HCT116 (cell line): ENCODE measurements around the gene HEY2. TPM values are rescaled to one million over a fixed set of nuclear protein-coding genes. Genes with fewer than 3 reads are reported as not detected.

ENCODE experiments used
- ATAC-seq: fragments of 200-7000 bp; cut with Tn5 transposase; 2 replicates; pipeline ENCODE4 v1.9.1; 2020; ENCODE audit warnings: mild to moderate bottlenecking, moderate library complexity
- BruUV-seq: library from RNA; stranded (reverse); fragments of 400-500 nt; replicated peaks from 2 replicates; lab custom pipeline; 2021; lab: Mats Ljungman, UMichigan
- CTCF ChIA-PET: fragments of 300-600 bp; sonication (Branson Sonifier 250); formaldehyde crosslinking; loops from one replicate; lab custom pipeline; 2021; ENCODE audit warnings: antibody characterized with exemption; lab: Charles Lee
- POLR2A ChIA-PET: fragments of 300-600, 350-600 bp; sonication (Branson Sonifier 250); formaldehyde crosslinking; loops from one replicate; lab custom pipeline; 2021; ENCODE audit warnings: antibody characterized with exemption; lab: Charles Lee
- RAD21 ChIA-PET, 2 experiments: fragments of 300-600 bp; sonication (Branson Sonifier 250); formaldehyde crosslinking; loops; one replicate each; lab custom pipeline; 2023; ENCODE audit warnings: low total read pairs in 2 of 2; ENCODE audit not compliant: uncharacterized antibody in 2 of 2, unreplicated experiment in 2 of 2, low non-redundant PET in 1 of 2; lab: Charles Lee
- DNase-seq: peaks from one replicate; pipeline ENCODE4 v3.0.0-alpha.2; 2010; ENCODE audit warnings: low read depth, low spot score
- H2AFZ ChIP-seq: fragments of 200-600 bp; shearing (Covaris generic), sonication (generic); 2 replicates; pipeline ENCODE4 v1.6.1; 2017; ENCODE audit warnings: low read depth, mixed run types, mixed read lengths, antibody characterized with exemption, low read length; ENCODE audit not compliant: poor library complexity, severe bottlenecking
- H3K27ac ChIP-seq: 2 replicates; pipeline ENCODE4 v1.5.1; 2012; ENCODE audit warnings: low read depth, low read length
- H3K27me3 ChIP-seq: fragments of 200-600 bp; sonication (generic); 2 replicates; pipeline ENCODE4 v1.6.1; 2016; ENCODE audit warnings: mixed run types, low read length, mixed read lengths; ENCODE audit not compliant: insufficient read depth
- H3K36me3 ChIP-seq, 2 experiments: fragments of 200-500 bp in 1 of 2; fragments of 200-600 bp in 1 of 2; sonication (Bioruptor generic) in 1 of 2; sonication (generic) in 1 of 2; 2 replicates each; pipeline versions ENCODE4 v1.5.1 to v1.6.1; 2014 to 2016; ENCODE audit warnings: low read length in 2 of 2, inconsistent platforms in 1 of 2, mixed read lengths in 1 of 2, mixed run types in 1 of 2; ENCODE audit not compliant: insufficient read depth in 2 of 2, control insufficient read depth in 1 of 2
- H3K4me1 ChIP-seq, 2 experiments: fragments of 200-600 bp in 1 of 2; sonication (generic) in 1 of 2; 2 replicates each; pipeline versions ENCODE4 v1.5.1 to v1.6.1; 2012 to 2017; ENCODE audit warnings: low read length in 2 of 2, inconsistent platforms in 1 of 2, mild to moderate bottlenecking in 1 of 2, mixed read lengths in 1 of 2, mixed run types in 1 of 2, moderate library complexity in 1 of 2; ENCODE audit not compliant: insufficient read depth in 2 of 2, control insufficient read depth in 1 of 2
- H3K4me2 ChIP-seq: fragments of 200-600 bp; sonication (generic); 2 replicates; pipeline ENCODE4 v1.6.1; 2017; ENCODE audit warnings: mixed run types, low read length, mixed read lengths
- H3K4me3 ChIP-seq, 2 experiments: fragments of 200-600 bp in 1 of 2; sonication (generic) in 1 of 2; replicated peaks in 1 of 2; 2 replicates each; pipeline ENCODE4 v1.5.1; 2011 to 2016; ENCODE audit warnings: low read length in 2 of 2, control low read depth in 1 of 2, low read depth in 1 of 2, mild to moderate bottlenecking in 1 of 2, mixed read lengths in 1 of 2, mixed run types in 1 of 2
- H3K79me2 ChIP-seq: fragments of 200-600 bp; sonication (generic); 2 replicates; pipeline ENCODE4 v1.6.1; 2017; ENCODE audit warnings: mild to moderate bottlenecking, mixed run types, low read length, moderate library complexity, mixed read lengths; ENCODE audit not compliant: insufficient read depth
- H3K9ac ChIP-seq: fragments of 200-600 bp; sonication (generic); 2 replicates; pipeline ENCODE4 v1.6.1; 2016; ENCODE audit warnings: low read length, mixed read lengths
- H3K9me2 ChIP-seq: fragments of 200-600 bp; sonication (generic), shearing (Covaris generic); 2 replicates; pipeline ENCODE4 v1.6.1; 2017; ENCODE audit warnings: mixed run types, mild to moderate bottlenecking, moderate library complexity; ENCODE audit not compliant: insufficient read depth
- H3K9me3 ChIP-seq, 2 experiments: fragments of 200-500 bp in 1 of 2; fragments of 200-600 bp in 1 of 2; sonication (Bioruptor generic) in 1 of 2; sonication (generic) in 1 of 2; 2 replicates each; pipeline ENCODE4 v1.6.1; 2014 to 2017; ENCODE audit warnings: low read length in 2 of 2, mixed read lengths in 2 of 2, inconsistent platforms in 1 of 2, low read depth in 1 of 2, mild to moderate bottlenecking in 1 of 2, mixed run types in 1 of 2, moderate library complexity in 1 of 2; ENCODE audit not compliant: control insufficient read depth in 1 of 2, insufficient read depth in 1 of 2
- H4K20me1 ChIP-seq: fragments of 200-600 bp; sonication (generic), shearing (Covaris generic); 2 replicates; pipeline ENCODE4 v1.6.1; 2017; ENCODE audit warnings: mixed run types, mild to moderate bottlenecking, moderate library complexity; ENCODE audit not compliant: insufficient read depth
- ATF3 ChIP-seq: IDR thresholded peaks from 2 replicates; pipeline ENCODE4 v1.6.1; 2012
- CBX3 ChIP-seq: IDR thresholded peaks from 2 replicates; pipeline ENCODE4 v1.6.1; 2012; ENCODE audit warnings: low read depth
- CEBPB ChIP-seq: IDR thresholded peaks from 2 replicates; pipeline ENCODE4 v1.6.1; 2012; ENCODE audit warnings: low read depth
- EGR1 ChIP-seq: IDR thresholded peaks from 2 replicates; pipeline ENCODE4 v1.6.1; 2012; ENCODE audit warnings: low read depth
- ELF1 ChIP-seq: IDR thresholded peaks from 2 replicates; pipeline ENCODE4 v1.6.1; 2012; ENCODE audit warnings: low read depth, borderline replicate concordance
- EZH2 ChIP-seq: fragments of 200-600 bp; sonication (generic); IDR thresholded peaks from 2 replicates; pipeline ENCODE4 v1.6.1; 2017; ENCODE audit warnings: antibody characterized with exemption, mixed run types
- EZH2phosphoT487 ChIP-seq: fragments of 200-600 bp; IDR thresholded peaks from 2 replicates; pipeline ENCODE4 v1.6.1; 2018; ENCODE audit warnings: antibody characterized with exemption, borderline replicate concordance
- JUND ChIP-seq: IDR thresholded peaks from 2 replicates; pipeline ENCODE4 v1.6.1; 2012
- MAX ChIP-seq: IDR thresholded peaks from 2 replicates; pipeline ENCODE4 v1.6.1; 2012
- POLR2A ChIP-seq: IDR thresholded peaks from 2 replicates; pipeline ENCODE4 v1.7.0; 2011; ENCODE audit warnings: borderline replicate concordance; ENCODE audit not compliant: insufficient read depth, insufficient read length; ENCODE audit errors: extremely low read depth
- POLR2AphosphoS5 ChIP-seq: IDR thresholded peaks from 2 replicates; pipeline ENCODE4 v1.6.1; 2011; ENCODE audit warnings: mild to moderate bottlenecking, low read depth, low read length, moderate library complexity
- RAD21 ChIP-seq: IDR thresholded peaks from 2 replicates; pipeline ENCODE4 v1.6.1; 2012; ENCODE audit warnings: low read depth, mild to moderate bottlenecking
- SP1 ChIP-seq: IDR thresholded peaks from 2 replicates; pipeline ENCODE4 v1.6.1; 2012; ENCODE audit warnings: low read depth
- SRF ChIP-seq: IDR thresholded peaks from 2 replicates; pipeline ENCODE4 v1.6.1; 2012; ENCODE audit warnings: low read depth
- ZBTB33 ChIP-seq: IDR thresholded peaks from 2 replicates; pipeline ENCODE4 v1.6.1; 2011; ENCODE audit warnings: mild to moderate bottlenecking, low read length, moderate library complexity; ENCODE audit not compliant: insufficient replicate concordance; ENCODE audit errors: extremely low read depth
- ZFX ChIP-seq: fragments of 450-650 bp; IDR thresholded peaks from 2 replicates; pipeline ENCODE4 v1.6.1; 2017
- ZNF274 ChIP-seq: fragments of 200-500 bp; sonication (Bioruptor generic); IDR thresholded peaks from 2 replicates; pipeline ENCODE4 v1.6.1; 2014; ENCODE audit warnings: mild to moderate bottlenecking, low read depth, low read length, inconsistent platforms
- intact Hi-C: fragments of 100-400 bp; cut with micrococcal nuclease; formaldehyde crosslinking; loops from 2 replicates; pipeline ENCODE4 v1.10.0; 2022
- total RNA-seq: library from RNA; stranded (reverse); gene quantifications from one replicate; pipeline ENCODE4 v1.2.1, GENCODE V29; 2021; ENCODE audit not compliant: unreplicated experiment

Gene HEY2
- total RNA-seq, 1 experiment from 2014 or later: not detected

GRCh38 chr6:125779924-125780539 lies 30.6 kb downstream of the HEY2 start (continued):
- TF ChIP-seq EGR1 (no peak), ATF3 (peak; percentile 99), ELF1 (no peak), CBX3 (peak; percentile 63)

GRCh38 chr6:125780540-125781313 lies 31.3 kb downstream of the HEY2 start:
- TSS peak; percentile 99 for BruUV-seq
- POLR2A ChIA-PET: interaction anchor here (0.6 to 2.3 kb wide), 3 partner anchors 10 to 897 kb away, joined by 3 to 25 read pairs (median 3); partner anchors contain the start of genes NCOA7 and TRMT11
- peak; percentile 76 for ATAC-seq
- TF ChIP-seq ELF1 (no peak), EGR1 (no peak), EZH2phosphoT487 (no peak), ZFX (no peak), MAX (peak; percentile 91), CEBPB (peak; percentile 88), POLR2A (peak; percentile 91), JUND (0 out of 2 replicates have a peak, but pooled peaks have one; percentile 22), ZBTB33 (no peak), EZH2 (no peak), RAD21 (no peak), POLR2AphosphoS5 (peak; percentile 68), ZNF274 (no peak), SP1 (no peak), CBX3 (0 out of 2 replicates have a peak, but pooled peaks have one; percentile 10), SRF (no peak), ATF3 (no peak)

More at GRCh38 chr6:125780540-125781313, 31.3 kb downstream of the HEY2 start:
- peak overlapping the region; percentile 24 for H3K27ac ChIP-seq
- no peaks in the 10 kb centered on the region for H4K20me1 ChIP-seq
- peak overlapping the region; percentile 69 for H3K4me2 ChIP-seq
- DNase-seq: peak; percentile 60
- no peaks in the 10 kb centered on the region for H3K9me3 ChIP-seq
- peak overlapping the region; percentile 57 for H3K9ac ChIP-seq
- intact Hi-C loops: loop anchor here (2.0 kb wide), 1 partner anchor 206 kb away; the partner anchor contains the start of gene TRMT11
- H2AFZ ChIP-seq: peak overlapping the region; percentile 95
- H3K36me3 ChIP-seq: no peaks in the 10 kb centered on the region
- peak overlapping the region; percentile 39 to 51 for H3K4me3 ChIP-seq
- H3K27me3 ChIP-seq: no peaks in the 10 kb centered on the region
- no peaks in the 10 kb centered on the region for H3K79me2 ChIP-seq
- ChIA-PET RAD21 (interaction anchor here in 1 of 2 experiments (0.8 kb wide), 1 partner anchor 194 kb away, joined by 3 read pairs; no protein-coding TSS in a partner anchor), CTCF (interaction anchor here (1.6 to 2.3 kb wide), 5 partner anchors 10 to 467 kb away, joined by 7 to 19 read pairs (median 10); partner anchors contain the start of genes HINT3 and NCOA7)
- no peaks in the 10 kb centered on the region for H3K9me2 ChIP-seq
- H3K4me1 ChIP-seq: peaks cover 0 to 14% of the 10 kb centered on the region in 2 experiments; a peak in 3 of 4 replicates
